Activated CD4-positive, alpha-beta T cell treated with anti-CD3 and anti-CD28 coated beads for 36 hours (primary cell): Measurements from ENCODE around the gene TK2. TPM values are rescaled to one million over a fixed set of nuclear protein-coding genes. Genes with fewer than 3 reads are reported as not detected.
"Not testable (repeated sequence)": the region's sequence is repeated elsewhere in the genome, so short reads cannot be mapped to it uniquely, and the experiment has no call there.

Experiments
- ATAC-seq: fragments of 200-7000 bp; cut with Tn5 transposase; one replicate; pipeline ENCODE4 v1.10.0; 2021; ENCODE audit warnings: mild to moderate bottlenecking, moderate library complexity
- CTCF ChIA-PET: fragments of 350-600 bp; sonication (Branson Sonifier 250); formaldehyde crosslinking; loops from one replicate; lab custom pipeline; 2021; ENCODE audit warnings: antibody characterized with exemption; lab: Charles Lee
- POLR2A ChIA-PET: fragments of 350-600 bp; sonication (Branson Sonifier 250); formaldehyde crosslinking; loops from one replicate; lab custom pipeline; 2021; ENCODE audit warnings: antibody characterized with exemption, inconsistent platforms; lab: Charles Lee
- DNase-seq: peaks from one replicate; pipeline ENCODE4 v3.0.0-alpha.2; 2020
- H3K27ac Mint-ChIP-seq: one replicate; pipeline ENCODE4 v1.8.0; 2021; ENCODE audit warnings: mixed read lengths
- H3K27me3 Mint-ChIP-seq: one replicate; pipeline ENCODE4 v1.8.0; 2021; ENCODE audit warnings: mixed read lengths
- H3K36me3 Mint-ChIP-seq: one replicate; pipeline ENCODE4 v1.8.0; 2021; ENCODE audit warnings: low read depth, mixed read lengths
- H3K4me1 Mint-ChIP-seq: one replicate; pipeline ENCODE4 v1.8.0; 2021; ENCODE audit warnings: mixed read lengths
- H3K4me3 Mint-ChIP-seq: one replicate; pipeline ENCODE4 v1.8.0; 2021; ENCODE audit warnings: mild to moderate bottlenecking, moderate library complexity, mixed read lengths
- H3K9me3 Mint-ChIP-seq: one replicate; pipeline ENCODE4 v1.8.0; 2021; ENCODE audit warnings: low read depth, mixed read lengths
- intact Hi-C, 2 experiments: fragments of 100-400 bp; cut with DNase I in 1 of 2; cut with micrococcal nuclease in 1 of 2; formaldehyde crosslinking; loops; one replicate each; pipeline versions ENCODE4 v1.14.2 to v1.15.1; 2022 to 2024; cut with DNase I, micrococcal nuclease
- total RNA-seq, 2 experiments: library from RNA; stranded (reverse); gene quantifications; one replicate each; pipeline ENCODE4 v1.2.3, GENCODE V29; 2021

The TK2 gene
- 1 to 10 TPM; 3.8 to 6.4 TPM for total RNA-seq

DNA sequence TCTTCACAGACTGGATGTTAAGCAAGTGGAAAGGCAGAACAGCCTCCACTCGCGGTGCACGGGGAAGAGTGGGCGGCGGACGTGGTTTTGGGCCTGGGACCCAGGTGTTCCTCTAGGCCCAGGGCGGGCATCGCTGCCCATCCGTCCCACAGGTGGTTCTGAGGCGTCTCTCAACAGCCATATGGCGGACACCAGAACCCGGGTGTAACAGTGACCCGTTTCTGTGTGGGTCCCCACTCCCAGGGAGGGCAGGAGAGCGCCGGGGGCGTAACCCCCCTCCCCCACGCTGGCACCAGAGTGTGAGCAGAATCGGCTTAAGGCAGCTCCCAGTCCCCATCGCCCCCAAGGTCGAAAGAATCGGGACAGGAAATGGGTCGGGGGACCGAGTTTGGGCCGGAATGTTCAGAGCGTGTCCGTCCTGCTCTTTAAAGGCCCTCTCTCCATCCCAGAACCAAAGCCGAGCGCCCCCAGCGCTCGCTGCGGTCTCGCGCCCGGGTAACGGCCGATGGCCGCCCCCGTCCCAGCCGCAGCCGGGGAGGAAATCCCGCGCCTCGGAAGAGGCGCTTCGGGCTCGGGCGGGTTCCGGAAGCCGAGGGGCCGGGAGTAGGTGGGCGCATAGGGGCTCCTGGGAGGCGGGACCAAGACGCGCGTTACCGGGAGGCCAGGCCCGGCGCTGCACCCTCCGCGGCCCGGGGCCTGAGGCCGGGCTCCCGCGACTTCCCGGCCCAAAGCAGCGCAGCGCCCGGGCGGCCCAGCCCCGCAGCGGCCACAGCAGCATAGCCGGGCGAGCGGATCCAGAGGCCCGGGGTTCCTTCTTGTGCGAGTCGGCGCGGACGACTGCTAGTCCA lies at the start of gene TK2:
TK2 (minus strand) TSS at position 839 of the 848 bp plus-strand sequence; CDS start at position 778, 61 bp downstream.
- CTCF ChIA-PET, result interaction anchor here (0.6 to 7.2 kb wide), 5 partner anchors 11 to 143 kb away, joined by 3 to 59 read pairs (median 3); no protein-coding TSS in a partner anchor
- Mint-ChIP-seq H3K36me3 (peaks cover 22% of the 10 kb centered on the region), H3K4me3 (peak within 1 kb of the TSS; percentile 97), H3K4me1 (peaks cover 60% of the 10 kb centered on the region), H3K27ac (peak within 1 kb of the TSS; percentile 90), H3K9me3 (no peaks in the 10 kb centered on the region), H3K27me3 (no peaks in the 10 kb centered on the region)
- ATAC-seq (peak; percentile 37), DNase-seq (peak; percentile 83)
- POLR2A ChIA-PET, result interaction anchor here (1.5 kb wide), 1 partner anchor 27 kb away, joined by 5 read pairs; no protein-coding TSS in a partner anchor
- intact Hi-C loops, result loop anchor here in 1 of 2 experiments (5.0 kb wide), 1 partner anchor 203 kb away; the partner anchor contains the start of gene DYNC1LI2

DNA sequence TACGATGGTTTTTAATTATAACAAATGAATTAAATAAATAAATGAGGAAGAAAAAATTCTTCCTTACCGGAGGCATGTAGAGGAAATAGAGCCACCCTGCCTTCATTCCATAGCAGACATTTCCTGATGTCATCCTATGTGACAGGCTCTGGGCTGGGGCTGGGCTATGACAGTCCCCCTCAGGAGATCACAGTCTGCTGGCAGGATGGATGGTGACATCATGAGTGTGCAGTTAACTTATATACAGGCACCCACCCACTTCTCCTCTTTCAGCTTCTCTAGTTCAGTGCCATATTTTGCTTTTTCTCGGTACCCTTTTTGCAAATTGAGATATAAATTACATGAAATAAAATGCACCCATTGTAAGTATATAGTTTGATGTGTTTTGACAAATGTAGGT lies 48.2 kb upstream of the TK2 start:
- ChIA-PET CTCF (interaction anchor here (0.5 to 3.8 kb wide), 5 partner anchors 9 to 137 kb away, joined by 3 to 20 read pairs (median 7); no protein-coding TSS in a partner anchor), POLR2A (no interaction called here)
- Mint-ChIP-seq H3K4me3 (no peak overlapping the region), H3K27ac (no peak overlapping the region), H3K4me1 (peaks cover 33% of the 10 kb centered on the region), H3K36me3 (peaks cover 2% of the 10 kb centered on the region), H3K27me3 (no peaks in the 10 kb centered on the region), H3K9me3 (peaks cover 6% of the 10 kb centered on the region)
- ATAC-seq (peak; percentile 71), DNase-seq (peak; percentile 41)
- intact Hi-C loops, result no loop called here

- peak; percentile 69 for ATAC-seq
- DNase-seq, result no peak
- intact Hi-C loops, result no loop called here
- peaks cover 31% of the 10 kb centered on the region for H3K4me1 Mint-ChIP-seq
- no peak overlapping the region for H3K4me3 Mint-ChIP-seq
- POLR2A ChIA-PET, result no interaction called here
- CTCF ChIA-PET, result interaction anchor here (0.5 to 3.8 kb wide), 6 partner anchors 8 to 159 kb away, joined by 3 to 20 read pairs (median 6); no protein-coding TSS in a partner anchor
- H3K9me3 Mint-ChIP-seq, result peaks cover 6% of the 10 kb centered on the region
- no peaks in the 10 kb centered on the region for H3K27me3 Mint-ChIP-seq
- peak overlapping the region; percentile 30 for H3K27ac Mint-ChIP-seq
- H3K36me3 Mint-ChIP-seq, result peaks cover 2% of the 10 kb centered on the region
These were observed 47.3 kb upstream of the TK2 start for GRCh38 chr16:66596986-66597848.

DNA sequence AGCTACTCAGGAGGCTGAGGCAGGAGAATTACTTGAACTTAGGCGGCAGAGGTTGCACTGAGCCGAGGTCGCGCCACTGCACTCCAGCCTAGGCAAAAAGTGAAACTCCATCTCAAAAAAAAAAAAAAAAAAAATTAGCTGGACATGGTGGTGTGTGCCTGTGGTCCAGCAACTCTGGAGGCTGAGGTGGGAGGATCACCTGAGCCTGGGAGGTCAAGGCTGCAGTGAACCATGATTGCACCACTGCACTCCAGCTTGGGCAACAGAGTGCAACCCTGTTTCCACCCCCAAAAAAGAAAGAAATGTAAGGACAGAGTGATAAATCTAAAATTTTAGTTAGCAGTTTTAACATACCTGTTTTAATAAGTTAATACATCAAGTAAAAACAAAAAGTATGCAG lies 46.6 kb upstream of the TK2 start:
- ATAC-seq, DNase-seq, intact Hi-C loops, H3K4me3 Mint-ChIP-seq, H3K27me3 Mint-ChIP-seq, POLR2A ChIA-PET, H3K27ac Mint-ChIP-seq, H3K36me3 Mint-ChIP-seq, H3K9me3 Mint-ChIP-seq: not testable (repeated sequence)
- peaks cover 31% of the 10 kb centered on the region for H3K4me1 Mint-ChIP-seq
- CTCF ChIA-PET, result interaction anchor here (0.7 to 3.8 kb wide), 5 partner anchors 8 to 241 kb away, joined by 3 to 20 read pairs (median 6); partner anchors contain the start of gene CMTM3

DNA sequence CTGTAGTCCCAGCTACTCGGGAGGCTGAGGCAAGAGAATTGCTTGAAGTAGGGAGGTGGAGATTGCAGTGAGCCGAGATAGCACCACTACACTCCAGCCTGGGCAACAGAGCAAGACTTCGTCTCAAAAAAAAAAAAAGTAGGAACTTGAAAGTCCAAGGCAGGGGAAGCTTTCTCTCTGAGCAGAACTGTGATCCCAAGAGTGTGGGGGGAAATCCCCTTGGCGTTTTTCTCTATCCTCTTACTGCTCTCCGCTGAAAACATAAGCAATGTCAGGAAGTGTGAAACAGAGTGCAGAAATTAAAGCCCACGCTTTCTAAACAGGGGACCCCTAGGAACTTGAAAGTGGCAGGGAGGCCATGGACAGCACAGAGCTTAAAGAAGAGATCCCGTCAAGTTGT lies 44.8 kb upstream of the TK2 start:
- ATAC-seq (no peak), DNase-seq (no peak)
- peaks cover 42% of the 10 kb centered on the region for H3K4me1 Mint-ChIP-seq
- no peaks in the 10 kb centered on the region for H3K27me3 Mint-ChIP-seq
- H3K4me3 Mint-ChIP-seq, result no peak overlapping the region
- no peaks in the 10 kb centered on the region for H3K36me3 Mint-ChIP-seq
- ChIA-PET CTCF (interaction anchor here (0.6 kb wide), 1 partner anchor 15 kb away, joined by 3 read pairs; no protein-coding TSS in a partner anchor), POLR2A (interaction anchor here (0.6 kb wide), 2 partner anchors 190 to 273 kb away, joined by 4 to 5 read pairs; no protein-coding TSS in a partner anchor)
- intact Hi-C loops, result no loop called here
- H3K27ac Mint-ChIP-seq, result no peak overlapping the region
- H3K9me3 Mint-ChIP-seq, result no peaks in the 10 kb centered on the region

GRCh38 chr16:66592814-66593213 lies 42.9 kb upstream of the TK2 start:
- H3K36me3 Mint-ChIP-seq, result no peaks in the 10 kb centered on the region
- H3K27me3 Mint-ChIP-seq, result no peaks in the 10 kb centered on the region
- no peaks in the 10 kb centered on the region for H3K9me3 Mint-ChIP-seq
- ChIA-PET CTCF (interaction anchor here (0.7 kb wide), 1 partner anchor 8 kb away, joined by 3 read pairs; no protein-coding TSS in a partner anchor), POLR2A (no interaction called here)
- no peak overlapping the region for H3K4me3 Mint-ChIP-seq
- peaks cover 43% of the 10 kb centered on the region for H3K4me1 Mint-ChIP-seq
- ATAC-seq, result no peak
- no peak for DNase-seq
- H3K27ac Mint-ChIP-seq, result no peak overlapping the region
- intact Hi-C loops, result no loop called here

GRCh38 chr16:66592241-66592640 lies 42.3 kb upstream of the TK2 start:
- Mint-ChIP-seq H3K27me3 (no peaks in the 10 kb centered on the region), H3K27ac (no peak overlapping the region), H3K36me3 (no peaks in the 10 kb centered on the region), H3K4me3 (no peak overlapping the region), H3K4me1 (peaks cover 45% of the 10 kb centered on the region), H3K9me3 (no peaks in the 10 kb centered on the region)
- no peak for DNase-seq
- ChIA-PET CTCF (interaction anchor here (0.6 to 0.7 kb wide), 2 partner anchors 9 to 10 kb away, joined by 3 read pairs; no protein-coding TSS in a partner anchor), POLR2A (no interaction called here)
- no peak for ATAC-seq
- intact Hi-C loops, result no loop called here

- no peak overlapping the region for H3K27ac Mint-ChIP-seq
- no peak for DNase-seq
- H3K36me3 Mint-ChIP-seq, result no peaks in the 10 kb centered on the region
- intact Hi-C loops, result loop anchor here in 1 of 2 experiments (2.0 kb wide), 1 partner anchor 28 kb away; no protein-coding TSS in a partner anchor
- H3K4me3 Mint-ChIP-seq, result no peak overlapping the region
- peaks cover 40% of the 10 kb centered on the region for H3K4me1 Mint-ChIP-seq
- no peaks in the 10 kb centered on the region for H3K27me3 Mint-ChIP-seq
- no peak for ATAC-seq
- POLR2A ChIA-PET, result no interaction called here
- no peaks in the 10 kb centered on the region for H3K9me3 Mint-ChIP-seq
- CTCF ChIA-PET, result interaction anchor here (0.8 to 2.4 kb wide), 11 partner anchors 8 to 184 kb away, joined by 3 to 23 read pairs (median 5); partner anchors contain the start of genes CKLF and CMTM1
These were observed 41.1 kb upstream of the TK2 start for GRCh38 chr16:66591018-66591417.

- intact Hi-C loops, result loop anchor here in 1 of 2 experiments (1.0 to 2.0 kb wide), 3 partner anchors 14 to 74 kb away; partner anchors contain the start of gene CMTM3
- peak; percentile 47 for DNase-seq
These were observed 40.4 kb upstream of the TK2 start for GRCh38 chr16:66590322-66590721.

DNA sequence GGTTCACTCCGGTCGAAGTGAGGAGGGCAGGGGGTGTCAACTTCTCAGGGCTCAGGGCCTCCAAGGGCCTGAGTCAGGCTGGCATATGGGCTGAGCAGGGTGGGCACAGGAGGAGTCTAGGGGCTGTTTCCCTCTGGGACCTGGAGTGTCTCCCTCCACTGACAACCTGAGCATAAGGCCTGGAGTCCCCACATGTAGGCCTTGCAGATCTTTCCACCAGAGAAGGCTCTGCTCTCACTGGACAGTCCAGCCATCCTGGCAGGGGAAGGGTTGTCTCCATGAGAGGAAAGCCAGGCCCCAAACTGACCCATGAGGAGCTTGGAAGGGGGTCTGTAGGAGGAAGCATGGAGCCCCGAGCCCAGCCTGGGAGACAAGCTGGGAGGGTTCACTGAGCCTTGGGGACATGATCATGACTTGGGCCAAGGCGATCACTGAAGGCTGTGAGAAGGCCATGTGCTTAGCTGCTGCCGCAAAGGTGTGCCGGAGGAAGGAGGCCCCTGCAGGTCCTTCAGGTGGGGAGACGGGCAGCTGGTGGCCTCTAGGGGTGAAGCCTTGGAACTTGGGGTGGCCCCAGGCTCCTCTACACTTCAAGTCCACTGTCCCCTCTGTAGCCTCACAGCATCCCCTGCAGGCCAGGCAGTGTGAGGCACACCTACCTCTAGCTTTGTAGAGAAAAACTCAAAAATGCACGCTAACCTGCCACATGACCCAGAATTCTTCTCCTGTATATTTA lies 39.2 kb upstream of the TK2 start:
- intact Hi-C loops, result loop anchor here (1.0 to 5.0 kb wide), 5 partner anchors 16 to 183 kb away; partner anchors contain the start of gene CMTM3 (in 1 of the 2)
- Mint-ChIP-seq H3K27me3 (no peaks in the 10 kb centered on the region), H3K27ac (peak overlapping the region; percentile 65), H3K9me3 (no peaks in the 10 kb centered on the region), H3K4me1 (peaks cover 35% of the 10 kb centered on the region), H3K36me3 (no peaks in the 10 kb centered on the region), H3K4me3 (peak overlapping the region; percentile 63)
- ATAC-seq (peak; percentile 99), DNase-seq (peak; percentile 86)
- ChIA-PET POLR2A (no interaction called here), CTCF (interaction anchor here (0.6 to 2.4 kb wide), 23 partner anchors 8 to 279 kb away, joined by 3 to 23 read pairs (median 5); partner anchors contain the start of genes CKLF and CMTM1)

More at GRCh38 chr16:66590322-66590721, 40.4 kb upstream of the TK2 start:
- Mint-ChIP-seq H3K4me1 (peaks cover 40% of the 10 kb centered on the region), H3K27ac (peak overlapping the region; percentile 61), H3K36me3 (no peaks in the 10 kb centered on the region), H3K4me3 (peak overlapping the region; percentile 63), H3K27me3 (no peaks in the 10 kb centered on the region), H3K9me3 (no peaks in the 10 kb centered on the region)
- ATAC-seq, result peak; percentile 51
- CTCF ChIA-PET, result interaction anchor here (0.8 to 2.4 kb wide), 14 partner anchors 9 to 278 kb away, joined by 3 to 23 read pairs (median 5); partner anchors contain the start of genes CKLF and CMTM1
- POLR2A ChIA-PET, result no interaction called here
